Astrocyte of the cerebellum (primary cell): ENCODE data around the gene TBC1D19.

Experiments
- DNase-seq: peaks from one replicate; pipeline ENCODE4 v3.0.0-alpha.2; 2011; ENCODE audit warnings: low read depth
- H3K4me3 ChIP-seq: 2 replicates; pipeline ENCODE4 v1.5.1; 2011; ENCODE audit warnings: mild to moderate bottlenecking, low read depth, low read length, moderate library complexity
- CTCF ChIP-seq: IDR thresholded peaks from 2 replicates; pipeline ENCODE4 v1.5.1; 2012; ENCODE audit warnings: low read length, low read depth, moderate library complexity, mild to moderate bottlenecking; ENCODE audit errors: missing control alignments
- in situ Hi-C: cut with HindIII; loops from 2 replicates; pipeline ENCODE4 v1.10.0; 2017; ENCODE audit warnings: low sequenced_read_pairs

The TBC1D19 gene

GRCh38 chr4:26713563-26714151 lies 129.8 kb downstream of the TBC1D19 start:
- in situ Hi-C loops = loop anchor here (25.0 kb wide), 1 partner anchor 276 kb away; no protein-coding TSS in a partner anchor
- DNase-seq = no peak
- no peak for TF ChIP-seq CTCF
- H3K4me3 ChIP-seq = no peak overlapping the region

- TF ChIP-seq CTCF = no peak
- in situ Hi-C loops = loop anchor here (25.0 kb wide), 1 partner anchor 278 kb away; no protein-coding TSS in a partner anchor
- DNase-seq = no peak
- H3K4me3 ChIP-seq = no peak overlapping the region
These were observed 131.9 kb downstream of the TBC1D19 start for GRCh38 chr4:26715636-26716242.

GRCh38 chr4:26717332-26717731 lies 133.4 kb downstream of the TBC1D19 start:
- in situ Hi-C loops = loop anchor here (25.0 kb wide), 1 partner anchor 280 kb away; no protein-coding TSS in a partner anchor
- TF ChIP-seq CTCF = no peak
- H3K4me3 ChIP-seq = no peak overlapping the region
- no peak for DNase-seq

- peak; percentile 35 for TF ChIP-seq CTCF
- in situ Hi-C loops = loop anchor here (25.0 kb wide), 1 partner anchor 283 kb away; no protein-coding TSS in a partner anchor
These were observed 136.2 kb downstream of the TBC1D19 start for GRCh38 chr4:26719954-26720552.

GRCh38 chr4:26721685-26722084 lies 137.8 kb downstream of the TBC1D19 start:
- in situ Hi-C loops = loop anchor here (25.0 kb wide), 1 partner anchor 284 kb away; no protein-coding TSS in a partner anchor

More at GRCh38 chr4:26719954-26720552, 136.2 kb downstream of the TBC1D19 start:
- no peak overlapping the region for H3K4me3 ChIP-seq
- no peak for DNase-seq

More at GRCh38 chr4:26721685-26722084, 137.8 kb downstream of the TBC1D19 start:
- no peak for TF ChIP-seq CTCF
- no peak for DNase-seq
- no peak overlapping the region for H3K4me3 ChIP-seq
